GM20000 (cell line): ENCODE data around the gene ALDH1A3.

Experiments used
- DNase-seq: peaks from one replicate; pipeline ENCODE4 v3.0.0; 2012; ENCODE audit warnings: low spot score
- TF ChIP-seq, protein P1 (sequence below): IDR thresholded peaks from 2 replicates; pipeline ENCODE4 v1.5.1; 2012; ENCODE audit warnings: mild to moderate bottlenecking, control low read depth; ENCODE audit errors: extremely low read depth, missing control alignments

Gene ALDH1A3

GRCh38 chr15:100899601-100900000 lies 20.0 kb downstream of the ALDH1A3 start:
- TF ChIP-seq, protein P1, sequence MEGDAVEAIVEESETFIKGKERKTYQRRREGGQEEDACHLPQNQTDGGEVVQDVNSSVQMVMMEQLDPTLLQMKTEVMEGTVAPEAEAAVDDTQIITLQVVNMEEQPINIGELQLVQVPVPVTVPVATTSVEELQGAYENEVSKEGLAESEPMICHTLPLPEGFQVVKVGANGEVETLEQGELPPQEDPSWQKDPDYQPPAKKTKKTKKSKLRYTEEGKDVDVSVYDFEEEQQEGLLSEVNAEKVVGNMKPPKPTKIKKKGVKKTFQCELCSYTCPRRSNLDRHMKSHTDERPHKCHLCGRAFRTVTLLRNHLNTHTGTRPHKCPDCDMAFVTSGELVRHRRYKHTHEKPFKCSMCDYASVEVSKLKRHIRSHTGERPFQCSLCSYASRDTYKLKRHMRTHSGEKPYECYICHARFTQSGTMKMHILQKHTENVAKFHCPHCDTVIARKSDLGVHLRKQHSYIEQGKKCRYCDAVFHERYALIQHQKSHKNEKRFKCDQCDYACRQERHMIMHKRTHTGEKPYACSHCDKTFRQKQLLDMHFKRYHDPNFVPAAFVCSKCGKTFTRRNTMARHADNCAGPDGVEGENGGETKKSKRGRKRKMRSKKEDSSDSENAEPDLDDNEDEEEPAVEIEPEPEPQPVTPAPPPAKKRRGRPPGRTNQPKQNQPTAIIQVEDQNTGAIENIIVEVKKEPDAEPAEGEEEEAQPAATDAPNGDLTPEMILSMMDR = no peak

GRCh38 chr15:100900136-100900794 lies 20.6 kb downstream of the ALDH1A3 start:
- DNase-seq = no peak
- TF ChIP-seq, protein P1 = no peak

More at GRCh38 chr15:100899601-100900000, 20.0 kb downstream of the ALDH1A3 start:
- no peak for DNase-seq

DNA sequence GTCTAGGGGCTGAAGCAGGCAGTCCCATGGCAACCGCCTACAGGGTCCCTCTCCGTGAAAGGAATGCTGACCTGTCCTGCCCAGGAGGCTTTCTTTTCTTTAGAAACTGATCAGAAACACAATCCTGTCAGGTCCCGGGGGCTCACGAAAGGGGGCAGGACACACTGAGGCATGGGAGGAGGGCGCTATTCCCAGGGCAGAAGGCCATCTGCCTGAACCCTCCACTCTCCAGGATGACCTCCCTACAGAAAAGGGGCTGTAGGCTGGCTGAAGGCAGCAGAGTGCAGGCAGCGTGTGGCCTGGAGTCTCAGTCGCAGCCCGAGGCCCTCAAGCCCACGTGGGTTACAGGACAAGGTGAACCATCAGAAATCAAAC lies 21.2 kb downstream of the ALDH1A3 start:
- TF ChIP-seq, protein P1 = no peak
- DNase-seq = no peak

GRCh38 chr15:100901296-100901695 lies 21.7 kb downstream of the ALDH1A3 start:
- TF ChIP-seq, protein P1 = no peak

DNA sequence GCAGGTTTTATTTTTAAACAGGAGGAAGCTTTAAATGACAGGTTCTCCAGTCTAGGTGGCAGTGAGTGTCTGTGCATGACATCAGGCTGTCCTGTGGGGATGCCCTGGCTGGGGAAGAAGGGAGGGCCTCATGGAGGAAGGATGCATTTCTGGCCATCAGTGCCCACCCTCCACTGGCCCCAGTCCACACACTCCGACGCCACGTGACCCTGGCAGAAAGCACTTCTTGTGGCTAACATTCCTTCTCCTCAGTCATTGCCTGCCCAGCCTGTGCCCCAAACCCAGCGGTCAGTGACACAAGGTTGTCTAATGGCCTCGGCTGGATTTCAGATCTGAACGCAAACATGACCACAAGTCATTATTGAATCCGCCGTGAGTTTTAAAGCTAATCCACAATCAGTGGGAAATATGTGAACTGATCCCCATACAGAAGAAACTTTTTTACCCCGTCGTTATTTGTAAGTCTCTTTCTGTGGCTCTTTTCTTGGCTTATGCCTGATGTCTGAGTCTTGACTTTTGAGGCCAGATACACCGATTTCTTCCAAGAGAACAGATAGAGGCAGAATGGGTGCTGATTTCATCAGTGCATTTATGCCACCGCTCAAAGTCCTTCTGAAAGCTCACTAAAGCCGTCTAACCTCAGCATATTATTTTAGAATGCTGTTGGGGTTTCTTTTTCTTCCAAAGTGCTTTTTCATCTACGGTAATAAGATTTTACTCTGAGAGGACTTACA lies 22.2 kb downstream of the ALDH1A3 start:
- DNase-seq = no peak

More at GRCh38 chr15:100901296-100901695, 21.7 kb downstream of the ALDH1A3 start:
- DNase-seq = no peak

DNA sequence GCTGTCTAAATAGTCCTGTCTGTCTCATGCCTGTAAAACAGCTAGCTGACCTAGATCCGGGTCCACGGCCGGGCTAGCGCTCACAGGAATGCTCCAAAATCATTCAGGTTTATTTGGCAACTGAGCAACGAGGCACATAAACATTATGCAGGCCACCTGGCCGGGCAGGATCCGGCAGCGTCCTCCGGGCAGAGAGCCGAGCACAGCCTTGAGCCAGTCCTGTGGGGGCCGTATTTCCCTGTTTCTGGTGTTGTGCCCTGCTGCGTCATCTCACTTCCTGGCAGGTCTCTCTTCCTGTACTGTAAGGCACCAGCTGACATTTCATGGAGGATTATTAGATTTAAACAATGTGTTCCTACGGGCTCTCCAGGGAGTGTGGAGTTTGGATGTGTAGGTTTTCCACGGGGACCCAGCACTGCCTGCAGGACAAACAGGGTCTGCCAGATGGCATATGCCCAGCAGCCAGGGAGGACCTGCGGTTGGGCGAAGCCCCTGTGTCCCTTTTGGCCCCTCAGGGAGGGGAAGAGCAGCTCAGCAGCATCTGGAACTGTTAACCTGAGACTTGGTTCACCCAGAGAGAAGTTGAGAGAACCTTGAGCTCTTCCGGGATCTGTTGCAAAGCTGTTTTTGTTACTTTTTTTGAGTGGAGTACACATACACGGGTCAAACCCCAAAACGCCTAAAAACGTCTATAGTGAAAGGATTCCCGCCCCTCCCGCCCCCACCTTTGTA lies 23.0 kb downstream of the ALDH1A3 start:
- no peak for DNase-seq

More for the DNA sequence above, 22.2 kb downstream of the ALDH1A3 start:
- TF ChIP-seq, protein P1 = no peak

More for the DNA sequence above, 23.0 kb downstream of the ALDH1A3 start:
- TF ChIP-seq, protein P1 = no peak
